H9 (cell line): Measurements from ENCODE around the gene LCNL1. TPM values are rescaled to one million over a fixed set of nuclear protein-coding genes. Genes with fewer than 3 reads are reported as not detected.

Source experiments
- DNase-seq: peaks from one replicate; pipeline ENCODE4 v3.0.0-alpha.2; 2017
- H2AFZ ChIP-seq: one replicate; pipeline ENCODE4 v1.6.1; 2013; ENCODE audit warnings: mild to moderate bottlenecking, low read length, control low read depth, moderate library complexity
- H2AK5ac ChIP-seq: 2 replicates; pipeline ENCODE4 v1.6.1; 2013; ENCODE audit warnings: low read length, control low read depth, mixed read lengths; ENCODE audit not compliant: insufficient read length
- H2BK120ac ChIP-seq: one replicate; pipeline ENCODE4 v1.6.1; 2013; ENCODE audit warnings: low read depth, mild to moderate bottlenecking, low read length, control low read depth, inconsistent platforms; ENCODE audit not compliant: poor library complexity, severe bottlenecking
- H2BK12ac ChIP-seq: 2 replicates; pipeline ENCODE4 v1.6.1; 2013; ENCODE audit warnings: low read length, control low read depth, mixed read lengths, low read depth; ENCODE audit not compliant: insufficient read length
- H2BK15ac ChIP-seq: 2 replicates; pipeline ENCODE4 v1.6.1; 2013; ENCODE audit warnings: low read depth, low read length, control low read depth
- H2BK20ac ChIP-seq: one replicate; pipeline ENCODE4 v1.6.1; 2013; ENCODE audit warnings: low read depth, mild to moderate bottlenecking, low read length, control low read depth, inconsistent platforms; ENCODE audit not compliant: poor library complexity, severe bottlenecking
- H2BK5ac ChIP-seq: 2 replicates; pipeline ENCODE4 v1.6.1; 2013; ENCODE audit warnings: low read length, control low read depth, mixed read lengths; ENCODE audit not compliant: insufficient read length
- H3K14ac ChIP-seq: 2 replicates; pipeline ENCODE4 v1.6.1; 2013; ENCODE audit warnings: low read length, control low read depth; ENCODE audit not compliant: insufficient read depth
- H3K18ac ChIP-seq: 2 replicates; pipeline ENCODE4 v1.6.1; 2013; ENCODE audit warnings: low read depth, mild to moderate bottlenecking, mixed read lengths, low read length, control low read depth; ENCODE audit not compliant: insufficient read length
- H3K23ac ChIP-seq: 2 replicates; pipeline ENCODE4 v1.6.1; 2013; ENCODE audit warnings: low read length, control low read depth, mixed read lengths, low read depth; ENCODE audit not compliant: insufficient read length
- H3K23me2 ChIP-seq: 2 replicates; pipeline ENCODE4 v1.6.1; 2013; ENCODE audit warnings: low read depth, mild to moderate bottlenecking, mixed read lengths, low read length, control low read depth; ENCODE audit not compliant: insufficient read length, poor library complexity, severe bottlenecking
- H3K27ac ChIP-seq: 2 replicates; pipeline ENCODE4 v1.5.1; 2013; ENCODE audit warnings: low read length, control low read depth, mixed read lengths, low read depth; ENCODE audit not compliant: insufficient read length
- H3K27me3 ChIP-seq: 2 replicates; pipeline ENCODE4 v1.6.1; 2013; ENCODE audit warnings: low read length, control low read depth, inconsistent platforms; ENCODE audit not compliant: insufficient read depth
- H3K4ac ChIP-seq: 2 replicates; pipeline ENCODE4 v1.6.1; 2013; ENCODE audit warnings: low read depth, mild to moderate bottlenecking, control low read depth, inconsistent platforms, low read length, moderate library complexity
- H3K4me1 ChIP-seq: 2 replicates; pipeline ENCODE4 v1.6.1; 2013; ENCODE audit warnings: low read length, control low read depth, inconsistent platforms; ENCODE audit not compliant: insufficient read depth
- H3K4me2 ChIP-seq: 2 replicates; pipeline ENCODE4 v1.6.1; 2013; ENCODE audit warnings: low read length, control low read depth, mixed read lengths; ENCODE audit not compliant: insufficient read length, insufficient read depth
- H3K56ac ChIP-seq: 2 replicates; pipeline ENCODE4 v1.6.1; 2013; ENCODE audit warnings: low read depth, mild to moderate bottlenecking, mixed read lengths, low read length, control low read depth; ENCODE audit not compliant: insufficient read length
- H3K79me1 ChIP-seq: 2 replicates; pipeline ENCODE4 v1.6.1; 2013; ENCODE audit warnings: low read depth, mild to moderate bottlenecking, moderate library complexity, low read length, control low read depth, inconsistent platforms; ENCODE audit not compliant: insufficient read depth, poor library complexity, severe bottlenecking
- H3K79me2 ChIP-seq: 2 replicates; pipeline ENCODE4 v1.6.1; 2013; ENCODE audit warnings: low read length, control low read depth, inconsistent platforms; ENCODE audit not compliant: insufficient read depth
- H3K9ac ChIP-seq: 2 replicates; pipeline ENCODE4 v1.6.1; 2013; ENCODE audit warnings: low read length, control low read depth, mixed read lengths; ENCODE audit not compliant: insufficient read length; ENCODE audit errors: extremely low read depth
- H3K9me3 ChIP-seq: one replicate; pipeline ENCODE4 v1.6.1; 2013; ENCODE audit warnings: low read depth, low read length, inconsistent platforms; ENCODE audit not compliant: control insufficient read depth
- H3T11ph ChIP-seq: one replicate; pipeline ENCODE4 v1.6.1; 2013; ENCODE audit warnings: mild to moderate bottlenecking, low read length, control low read depth, inconsistent platforms
- H4K20me1 ChIP-seq: one replicate; pipeline ENCODE4 v1.6.1; 2013; ENCODE audit not compliant: control insufficient read depth, insufficient read length, insufficient read depth
- H4K5ac ChIP-seq: 2 replicates; pipeline ENCODE4 v1.6.1; 2013; ENCODE audit warnings: low read depth, mild to moderate bottlenecking, mixed read lengths, low read length, control low read depth; ENCODE audit not compliant: insufficient read length
- H4K8ac ChIP-seq: replicated peaks from 2 replicates; pipeline ENCODE4 v1.6.1; 2013; ENCODE audit warnings: low read length, control low read depth, mixed read lengths, low read depth; ENCODE audit not compliant: insufficient read length
- H4K91ac ChIP-seq: 2 replicates; pipeline ENCODE4 v1.6.1; 2013; ENCODE audit warnings: low read depth, mild to moderate bottlenecking, moderate library complexity, mixed read lengths, low read length, control low read depth; ENCODE audit not compliant: insufficient read length
- H3K27ac Mint-ChIP-seq, 3 experiments: 2 replicates in 2 of 3; 3 replicates in 1 of 3; pipeline ENCODE4 v1.8.0; 2020 to 2021; ENCODE audit warnings: mixed read lengths in 3 of 3, mild to moderate bottlenecking in 1 of 3, moderate library complexity in 1 of 3
- H3K27me3 Mint-ChIP-seq: 2 replicates; pipeline ENCODE4 v1.8.0; 2021; ENCODE audit warnings: low read depth, mild to moderate bottlenecking, moderate library complexity, mixed read lengths
- H3K36me3 Mint-ChIP-seq, 3 experiments: 2 replicates in 2 of 3; 3 replicates in 1 of 3; pipeline ENCODE4 v1.8.0; 2020 to 2021; ENCODE audit warnings: low read depth in 3 of 3, mixed read lengths in 3 of 3; ENCODE audit not compliant: insufficient read depth in 1 of 3
- H3K4me1 Mint-ChIP-seq, 2 experiments: 2 replicates each; pipeline ENCODE4 v1.8.0; 2020; ENCODE audit warnings: mixed read lengths in 2 of 2
- H3K4me3 Mint-ChIP-seq, 2 experiments: 2 replicates in 1 of 2; 3 replicates in 1 of 2; pipeline ENCODE4 v1.8.0; 2020 to 2021; ENCODE audit warnings: mild to moderate bottlenecking in 2 of 2, mixed read lengths in 2 of 2, moderate library complexity in 1 of 2
- H3K9me3 Mint-ChIP-seq, 2 experiments: 2 replicates in 1 of 2; 3 replicates in 1 of 2; pipeline ENCODE4 v1.8.0; 2020; ENCODE audit warnings: mild to moderate bottlenecking in 2 of 2, mixed read lengths in 2 of 2, moderate library complexity in 1 of 2
- CTCF ChIP-seq: fragments of 200-600 bp; sonication (generic); conservative IDR thresholded peaks from 3 replicates; pipeline ENCODE4 v1.8.0; 2021; ENCODE audit warnings: antibody characterized with exemption, mild to moderate bottlenecking
- WGBS: extraction: QIAGEN DNeasy Blood & Tissue Kit; methylation state at CpG from one replicate; pipeline ENCODE4 v1.1.7; 2013; ENCODE audit warnings: missing lambda C conversion rate, low lambda C conversion rate, mixed read lengths; ENCODE audit not compliant: insufficient read length; ENCODE audit errors: extremely low coverage; 5-methylcytosine and 5-hydroxymethylcytosine counted together
- total RNA-seq: library from RNA; stranded (reverse); gene quantifications from 2 replicates; pipeline ENCODE4 v1.2.1, GENCODE V29; 2021

The LCNL1 gene
- total RNA-seq, 1 experiment from 2014 or later: 0.20 TPM

GRCh38 chr9:137021979-137022661, 39.3 kb downstream of the LCNL1 start:
- no peaks in the 10 kb centered on the region for H4K20me1 ChIP-seq
- no peak overlapping the region for H3K18ac ChIP-seq
- peaks cover under 1% of the 10 kb centered on the region for H3K23me2 ChIP-seq
- H3K4ac ChIP-seq: no peak overlapping the region
- H3K27ac ChIP-seq: no peak overlapping the region
- H2AK5ac ChIP-seq: no peak overlapping the region
- no peak overlapping the region for H3K9ac ChIP-seq
- Mint-ChIP-seq H3K9me3 (no peaks in the 10 kb centered on the region), H3K36me3 (peaks cover 0 to 2% (median under 1%) of the 10 kb centered on the region in 3 experiments; a peak in 3 of 7 replicates), H3K4me1 (peaks cover 2 to 10% of the 10 kb centered on the region in 2 experiments; a peak in 3 of 4 replicates), H3K27me3 (peaks cover 8% of the 10 kb centered on the region), H3K4me3 (peak overlapping the region in 1 of 2 experiments; percentile 38; a peak in 1 of 5 replicates), H3K27ac (no peak overlapping the region)
- no peak overlapping the region for H2BK120ac ChIP-seq
- H3K79me1 ChIP-seq: no peaks in the 10 kb centered on the region
- DNase-seq: peak; percentile 98
- no peak overlapping the region for H4K5ac ChIP-seq
- no peak overlapping the region for H2BK15ac ChIP-seq
- H2AFZ ChIP-seq: no peak overlapping the region
- no peaks in the 10 kb centered on the region for H3K79me2 ChIP-seq
- no peak overlapping the region for H3K14ac ChIP-seq
- no peak overlapping the region for H4K8ac ChIP-seq
- no peak for TF ChIP-seq CTCF
- no peak overlapping the region for H3K23ac ChIP-seq
- no peaks in the 10 kb centered on the region for H3K27me3 ChIP-seq
- no peak overlapping the region for H2BK5ac ChIP-seq
- H4K91ac ChIP-seq: no peak overlapping the region
- no peak overlapping the region for H3K4me2 ChIP-seq
- no peak overlapping the region for H2BK20ac ChIP-seq
- no CpG with 5 or more reads among the region's 30 CpGs for WGBS
- H3T11ph ChIP-seq: no peak overlapping the region
- no peak overlapping the region for H2BK12ac ChIP-seq
- H3K9me3 ChIP-seq: no peaks in the 10 kb centered on the region
- H3K56ac ChIP-seq: no peak overlapping the region
- H3K4me1 ChIP-seq: no peaks in the 10 kb centered on the region
